ENCODE measurements around the gene MRPL21.
"Not testable (repeated sequence)": the region's sequence is repeated elsewhere in the genome, so short reads cannot be mapped to it uniquely, and the experiment has no call there.

Gene MRPL21

GRCh38 chr11:68865241-68865640 is 38.4 kb downstream of the MRPL21 start:
- no peak for DNase-seq

- no peak for DNase-seq
These were observed 39.9 kb downstream of the MRPL21 start for GRCh38 chr11:68863553-68864265.

GRCh38 chr11:68862421-68862820 is 41.2 kb downstream of the MRPL21 start:
- no peak for DNase-seq

- DNase-seq = no peak
These were observed 44.5 kb downstream of the MRPL21 start for GRCh38 chr11:68859123-68859522.

GRCh38 chr11:68857037-68857586 is 46.5 kb downstream of the MRPL21 start:
- DNase-seq = no peak

- not testable (repeated sequence) for DNase-seq
These were observed 47.1 kb downstream of the MRPL21 start for GRCh38 chr11:68856425-68857030.

GRCh38 chr11:68855205-68855981 is 48.2 kb downstream of the MRPL21 start:
- DNase-seq = no peak

GRCh38 chr11:68854273-68854958 is 49.2 kb downstream of the MRPL21 start:
- DNase-seq = no peak

GRCh38 chr11:68852628-68853027 is 51.0 kb downstream of the MRPL21 start:
- DNase-seq = no peak

- no peak for DNase-seq
These were observed 55.2 kb downstream of the MRPL21 start for GRCh38 chr11:68848429-68848828.

GRCh38 chr11:68847395-68847794 is 56.2 kb downstream of the MRPL21 start:
- no peak for DNase-seq

- DNase-seq = no peak
These were observed 58.2 kb downstream of the MRPL21 start for GRCh38 chr11:68845351-68846002.

- no peak for DNase-seq
These were observed 58.8 kb downstream of the MRPL21 start for GRCh38 chr11:68844801-68845200.

- no peak for DNase-seq
These were observed 59.3 kb downstream of the MRPL21 start for GRCh38 chr11:68844376-68844775.

GRCh38 chr11:68843703-68844312 is 59.8 kb downstream of the MRPL21 start:
- peak; percentile 89 for DNase-seq

- peak; percentile 74 for DNase-seq
These were observed 60.5 kb downstream of the MRPL21 start for GRCh38 chr11:68843052-68843561.

GRCh38 chr11:68842427-68843051 is 61.1 kb downstream of the MRPL21 start:
- no peak for DNase-seq

GRCh38 chr11:68841718-68842426 is 61.8 kb downstream of the MRPL21 start, which contains the start of gene CPT1A:
Gene CPT1A, minus strand, starts transcription at chr11:68841916. Its CDS starts 26,442 bp downstream, at chr11:68815474.
- DNase-seq = peak; percentile 83
